HG03460 (cell line): Measurements from ENCODE around the gene SS18L1.
"Not testable (repeated sequence)": the region's sequence is repeated elsewhere in the genome, so short reads cannot be mapped to it uniquely, and the experiment has no call there.

Experiments used
- ATAC-seq: cut with Tn5 transposase; IDR thresholded peaks from one replicate; pipeline ENCODE4 v1.9.1; 2021; ENCODE audit not compliant: unreplicated experiment

Gene SS18L1, protein sequence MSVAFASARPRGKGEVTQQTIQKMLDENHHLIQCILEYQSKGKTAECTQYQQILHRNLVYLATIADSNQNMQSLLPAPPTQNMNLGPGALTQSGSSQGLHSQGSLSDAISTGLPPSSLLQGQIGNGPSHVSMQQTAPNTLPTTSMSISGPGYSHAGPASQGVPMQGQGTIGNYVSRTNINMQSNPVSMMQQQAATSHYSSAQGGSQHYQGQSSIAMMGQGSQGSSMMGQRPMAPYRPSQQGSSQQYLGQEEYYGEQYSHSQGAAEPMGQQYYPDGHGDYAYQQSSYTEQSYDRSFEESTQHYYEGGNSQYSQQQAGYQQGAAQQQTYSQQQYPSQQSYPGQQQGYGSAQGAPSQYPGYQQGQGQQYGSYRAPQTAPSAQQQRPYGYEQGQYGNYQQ

DNA sequence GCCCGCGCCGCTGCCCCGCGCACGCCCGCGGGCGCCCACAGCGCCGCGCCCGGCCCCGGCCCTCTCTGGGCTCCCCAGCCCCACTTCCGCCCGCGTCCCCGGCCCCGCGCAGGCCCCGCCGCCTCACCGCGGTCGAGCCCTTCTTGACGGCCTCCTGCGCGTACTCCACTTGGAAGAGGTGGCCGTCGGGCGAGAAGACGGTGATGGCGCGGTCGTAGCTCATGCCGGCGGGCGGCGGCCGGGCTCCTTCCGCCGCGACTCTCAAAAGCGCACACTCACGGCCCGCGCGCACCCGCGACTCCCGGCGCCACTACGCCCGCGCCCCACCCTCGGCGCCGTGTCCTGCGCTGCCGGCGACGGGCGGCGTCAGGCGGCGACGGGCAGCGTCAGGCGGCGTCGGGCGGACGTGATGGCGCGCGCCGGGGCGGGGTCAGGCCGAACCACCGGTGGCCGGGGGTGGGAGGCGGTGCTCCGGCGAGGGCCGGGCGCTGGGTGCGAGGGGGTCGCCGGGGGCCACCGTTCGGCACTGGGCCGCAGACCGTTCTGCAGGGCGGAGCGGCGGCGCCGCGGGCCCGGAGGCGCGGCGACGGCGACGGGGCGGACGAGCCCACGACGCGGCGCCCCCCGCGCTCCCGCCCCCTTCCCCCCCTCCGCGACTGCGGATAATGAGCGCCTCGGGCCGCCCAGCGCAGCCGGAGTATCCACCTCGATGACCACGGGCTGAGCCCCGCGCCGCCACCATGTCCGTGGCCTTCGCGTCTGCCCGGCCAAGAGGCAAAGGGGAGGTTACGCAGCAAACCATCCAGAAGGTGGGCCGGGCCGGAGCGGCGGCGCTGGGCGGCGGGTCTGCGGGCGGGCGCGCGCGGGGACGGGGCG lies at the start of gene SS18L1, which contains the start of gene PSMA7:
TSS of gene SS18L1 (plus strand) at position 689 of the 876 bp plus-strand sequence. CDS start at position 741, 52 bp downstream.
TSS of gene PSMA7 (minus strand) at position 314 of the 876 bp plus-strand sequence. CDS start at position 223, 91 bp downstream.
- ATAC-seq: peak; percentile 72

GRCh38 chr20:62096421-62097380 lies 46.9 kb upstream of the SS18L1 start:
- ATAC-seq: no peak

DNA sequence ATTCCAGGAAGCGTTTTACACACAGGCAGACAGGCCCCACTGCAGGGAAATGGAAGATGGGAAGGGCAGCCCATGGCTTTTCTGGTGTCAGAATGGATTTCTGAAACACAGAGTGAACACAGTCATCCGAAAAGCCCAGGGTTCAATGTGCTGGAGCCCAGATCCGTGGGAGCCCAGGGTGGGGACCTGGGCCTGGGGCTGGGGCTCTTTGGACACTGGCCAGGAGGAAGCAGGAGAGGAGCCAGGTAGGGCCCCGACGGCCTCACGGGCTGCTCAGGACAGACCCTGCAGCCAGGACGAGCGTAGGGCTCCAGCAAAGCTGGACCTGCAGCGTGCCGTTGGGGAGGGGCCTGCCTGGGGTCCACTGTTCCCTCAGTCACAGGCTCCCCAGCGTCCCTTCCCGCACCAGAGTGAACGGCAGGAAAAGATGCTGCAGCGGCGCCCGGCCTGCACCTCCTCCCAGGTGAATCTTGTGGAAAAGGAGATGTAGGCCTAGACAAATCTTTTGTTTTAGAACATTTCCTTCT lies 45.6 kb upstream of the SS18L1 start:
- ATAC-seq: no peak

GRCh38 chr20:62101078-62101477 lies 42.5 kb upstream of the SS18L1 start:
- no peak for ATAC-seq

DNA sequence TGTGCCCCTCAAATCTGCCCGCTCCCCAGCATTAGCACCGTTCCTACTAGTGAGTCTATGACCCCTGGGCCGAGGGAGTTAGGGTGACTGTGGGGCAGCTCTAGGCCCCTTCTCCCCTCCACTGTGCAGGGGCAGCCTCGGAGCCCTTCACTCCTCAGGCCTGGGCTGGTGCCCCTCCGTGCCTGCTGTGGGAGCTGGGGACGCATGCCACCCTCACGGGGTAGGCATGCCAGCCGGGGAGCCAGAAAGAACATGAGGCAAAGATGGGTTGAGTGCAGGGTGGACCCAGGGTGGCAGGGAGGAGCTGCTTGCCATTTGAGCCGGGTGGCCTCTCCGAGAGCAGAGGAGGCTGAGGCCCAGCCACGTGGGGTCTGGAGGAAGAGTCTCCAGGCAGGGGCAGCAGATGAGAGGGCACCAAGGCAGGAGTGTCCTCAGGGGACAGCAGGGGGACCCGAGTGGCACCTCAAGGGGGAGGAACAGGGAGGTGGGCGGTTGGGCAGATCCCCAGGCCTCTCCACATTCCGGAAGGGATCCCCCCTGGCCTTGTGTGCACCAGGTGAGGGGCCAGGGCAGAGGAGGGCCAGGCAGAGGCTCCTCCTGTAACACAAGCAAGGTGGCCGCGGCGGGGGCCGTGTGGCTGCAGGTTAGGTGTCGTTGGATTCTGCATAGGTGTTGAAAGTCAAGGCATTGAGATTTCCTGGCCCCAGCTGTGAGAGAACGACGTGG lies 39.9 kb upstream of the SS18L1 start:
- no peak for ATAC-seq

- no peak for ATAC-seq
Measured at GRCh38 chr20:62104234-62104789, 39.3 kb upstream of the SS18L1 start.

DNA sequence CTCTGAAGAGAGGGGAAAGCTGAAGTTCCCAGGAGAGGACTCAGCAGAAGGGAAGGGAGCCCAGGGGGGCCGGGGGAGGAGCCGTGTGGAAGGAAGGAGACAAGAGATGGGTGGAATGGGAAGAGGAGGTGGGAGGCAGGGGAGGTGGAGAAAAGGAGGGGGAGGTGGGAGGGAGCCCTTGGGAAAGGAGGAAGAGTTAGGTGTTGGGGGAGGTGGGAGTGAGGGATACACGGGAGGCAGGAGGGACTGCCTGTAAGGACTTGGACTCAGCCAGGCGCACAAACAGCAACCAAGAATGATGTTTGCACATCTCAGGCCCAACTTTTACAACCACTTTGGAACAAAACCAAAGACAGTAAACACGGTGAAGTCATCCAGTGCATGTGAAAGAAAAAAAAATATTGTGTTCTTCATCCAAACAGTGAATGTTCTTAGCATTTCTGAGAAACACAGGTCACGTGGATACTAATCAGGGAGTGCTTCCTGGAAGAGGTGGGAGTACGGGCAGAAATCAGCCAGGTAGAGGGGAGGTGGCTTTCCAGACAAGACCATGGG lies 38.7 kb upstream of the SS18L1 start:
- no peak for ATAC-seq

DNA sequence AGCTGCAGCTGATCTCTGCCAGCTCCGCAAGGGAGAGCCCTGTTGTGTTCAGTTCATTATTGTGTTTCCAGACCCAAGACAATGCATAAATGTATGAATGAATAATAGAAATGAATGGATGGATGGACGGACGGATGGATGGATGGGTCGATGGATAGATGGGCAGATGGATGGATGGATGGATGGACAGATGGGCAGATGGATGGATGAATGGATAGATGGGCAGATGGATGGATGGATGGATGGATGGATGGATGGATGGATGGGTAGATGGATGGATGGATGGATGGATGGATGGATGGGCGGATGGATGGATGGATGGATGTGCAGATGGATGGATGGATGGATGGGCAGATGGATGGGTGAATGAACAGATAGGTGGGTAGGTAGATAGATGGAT lies 38.0 kb upstream of the SS18L1 start:
- ATAC-seq: no peak

GRCh38 chr20:62111148-62111547 lies 32.4 kb upstream of the SS18L1 start:
- no peak for ATAC-seq

DNA sequence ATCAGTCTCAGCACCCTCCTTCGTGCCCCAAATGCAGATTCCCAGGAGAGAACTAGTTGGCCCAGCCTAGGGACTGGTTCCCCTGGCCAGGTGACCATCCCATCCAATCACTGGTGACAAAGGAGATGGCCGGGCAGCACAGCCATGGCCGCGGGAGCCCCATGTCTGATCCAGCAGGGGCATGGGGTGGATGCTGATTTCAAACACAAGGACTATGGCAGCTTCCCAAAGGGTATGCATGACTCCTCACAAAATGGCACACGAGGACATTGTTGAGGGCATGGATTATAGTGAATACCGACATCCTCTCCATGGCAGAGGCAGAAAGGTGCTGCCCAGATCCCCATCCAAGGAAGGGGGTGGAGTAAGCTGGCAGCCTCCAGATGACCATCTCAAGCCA lies 31.2 kb upstream of the SS18L1 start:
- ATAC-seq: no peak

- ATAC-seq: no peak
Measured at GRCh38 chr20:62114894-62115293, 28.7 kb upstream of the SS18L1 start.

DNA sequence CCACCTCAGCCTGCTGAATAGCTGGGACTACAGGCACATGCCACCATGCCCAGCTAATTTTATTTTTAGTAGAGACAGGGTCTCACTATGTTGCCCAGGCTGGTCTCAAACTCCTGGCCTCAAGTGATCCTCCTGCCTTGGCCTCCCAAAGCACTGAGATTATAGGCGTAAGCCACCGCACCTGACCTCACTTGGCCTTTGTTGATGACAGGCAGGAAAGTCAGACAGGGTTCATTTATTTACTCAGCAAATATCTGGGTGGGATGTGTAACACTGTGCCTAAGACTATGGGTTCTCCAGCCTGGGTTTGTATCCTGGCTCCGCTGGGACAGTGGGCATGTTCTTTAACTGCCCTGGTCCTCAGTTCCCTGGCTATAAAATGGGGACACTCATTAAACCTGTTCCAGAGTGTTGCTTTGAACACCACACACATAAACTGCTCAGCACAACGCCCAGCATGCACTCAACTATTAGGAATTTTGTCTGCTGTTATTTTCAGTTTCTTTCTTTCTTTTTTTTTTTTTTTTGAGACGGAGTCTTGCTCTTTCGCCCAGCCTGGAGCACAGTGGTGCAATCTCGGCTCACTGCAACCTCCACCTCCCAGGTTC lies 27.7 kb upstream of the SS18L1 start:
- ATAC-seq: not testable (repeated sequence)

DNA sequence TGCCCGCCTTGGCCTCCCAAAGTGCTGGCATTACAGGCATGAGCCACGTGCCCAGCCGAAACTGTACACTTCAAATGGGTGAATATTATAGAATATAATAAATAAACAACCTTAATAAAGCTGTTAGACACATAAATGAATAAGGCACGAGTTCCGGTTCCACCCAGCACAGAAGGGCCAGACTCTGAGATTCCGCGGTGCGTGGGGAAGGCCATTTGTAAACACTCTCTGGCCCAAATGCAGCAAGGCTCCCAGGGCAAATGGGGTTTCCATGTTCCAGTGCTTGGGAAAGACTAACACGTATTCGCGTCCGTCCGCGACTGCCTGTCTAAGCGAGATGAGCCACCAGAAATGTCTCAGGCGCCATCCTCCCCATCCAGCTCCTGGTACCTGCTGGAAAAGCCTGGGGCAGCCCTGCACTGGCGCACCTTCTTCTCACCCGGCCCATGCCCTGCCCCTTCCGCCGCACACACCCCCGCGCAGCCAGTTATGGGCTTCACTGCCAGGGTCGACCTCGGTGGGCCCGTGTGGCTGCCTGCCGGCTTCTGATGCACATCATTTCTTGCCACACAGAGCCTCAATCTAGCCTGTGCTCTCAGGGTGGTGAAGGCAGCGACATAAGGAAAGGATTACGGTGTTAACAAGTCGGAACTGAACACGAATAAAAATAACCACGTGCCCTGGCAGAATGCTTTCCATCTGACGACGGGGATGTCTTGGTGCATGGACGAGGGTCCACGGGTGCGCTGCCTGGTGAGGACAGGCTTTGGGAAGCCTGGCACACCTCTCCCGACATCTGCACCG lies 26.8 kb upstream of the SS18L1 start:
- ATAC-seq: no peak

DNA sequence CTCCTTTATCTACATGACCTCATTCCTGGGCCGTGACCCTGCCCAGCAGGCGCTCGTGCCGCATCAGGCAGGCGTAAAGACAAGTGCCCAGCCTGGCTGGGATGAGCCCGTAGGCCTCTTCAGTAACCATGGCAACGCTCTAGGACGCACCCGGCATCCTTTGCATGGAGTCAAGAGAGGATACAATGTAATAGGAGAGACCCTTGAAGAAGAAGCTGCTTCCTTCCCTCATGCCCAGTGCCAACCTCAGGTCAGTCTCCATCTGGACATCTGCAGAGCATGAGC lies 26.3 kb upstream of the SS18L1 start:
- ATAC-seq: no peak

- no peak for ATAC-seq
Measured at GRCh38 chr20:62117658-62118057, 25.9 kb upstream of the SS18L1 start.

DNA sequence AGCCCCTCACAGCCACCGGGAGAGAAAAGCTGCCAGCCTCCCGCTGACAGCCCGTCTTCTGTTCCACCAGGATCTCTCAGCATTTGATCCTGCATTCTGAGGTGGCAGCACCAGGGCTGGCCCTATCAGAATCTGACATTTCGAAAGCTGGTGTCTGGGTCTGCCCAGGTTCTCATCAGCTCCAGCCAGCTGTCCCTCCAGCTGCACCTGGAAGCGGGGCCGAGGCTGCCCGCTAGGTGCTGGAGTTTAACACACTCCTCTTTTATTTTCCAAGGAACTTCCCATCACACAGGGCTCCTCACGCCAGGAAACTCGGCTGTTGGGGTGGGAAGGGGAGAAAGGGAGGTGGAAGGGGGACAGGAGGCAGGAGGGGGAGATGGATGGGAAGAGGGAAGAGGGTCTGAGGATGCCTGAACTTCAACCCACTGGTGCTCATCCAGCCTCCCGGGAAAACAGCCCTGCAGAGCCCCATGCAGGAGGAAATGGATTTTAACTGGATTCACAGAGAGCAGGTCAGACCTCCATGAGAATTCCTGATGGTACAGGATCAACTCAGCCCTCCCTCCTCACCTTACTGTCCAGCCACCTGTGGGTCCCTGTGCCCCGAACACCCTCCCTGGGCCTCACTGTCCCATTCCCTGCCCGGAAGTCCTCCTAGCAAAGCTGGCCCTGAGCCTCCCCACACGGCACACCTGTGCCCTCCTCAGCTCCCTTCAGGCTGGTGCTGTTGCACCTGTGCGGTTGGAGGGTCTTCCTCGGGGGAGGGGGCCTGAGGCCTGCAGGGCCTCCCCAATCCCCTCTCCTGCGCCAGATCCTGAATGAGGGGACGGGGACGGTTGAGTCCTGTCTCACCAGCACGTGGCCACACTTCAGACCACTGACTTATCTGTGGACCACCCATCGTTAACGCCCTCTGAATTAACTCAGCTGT lies 25.2 kb upstream of the SS18L1 start:
- ATAC-seq: no peak

DNA sequence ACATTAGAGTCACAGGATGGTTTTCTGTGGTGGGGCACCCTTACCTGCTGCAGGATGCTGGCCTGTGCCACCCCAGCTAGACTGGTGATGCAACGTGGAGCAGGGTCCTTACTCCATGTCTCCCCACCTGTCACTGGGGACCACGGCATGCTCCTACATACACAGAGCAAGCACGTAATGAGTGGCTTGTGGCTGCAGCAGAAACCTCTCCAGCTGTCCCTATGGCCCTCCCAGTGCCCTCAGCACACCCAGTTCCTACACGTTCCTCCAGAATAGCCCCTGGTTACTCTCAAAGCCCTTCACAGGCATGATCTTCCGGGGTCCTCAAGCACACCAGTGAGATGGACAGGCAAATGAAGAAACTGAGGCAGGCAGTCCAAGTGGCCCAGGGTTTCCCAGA lies 24.5 kb upstream of the SS18L1 start:
- ATAC-seq: no peak
